K562 (cell line): ENCODE results near the gene FARP2. TPM values are rescaled to one million over a fixed set of nuclear protein-coding genes. Genes with fewer than 3 reads are reported as not detected.
A peak's percentile ranks its signal among the peaks of the same experiment; 100 is the strongest.

Source experiments
- ATF4 ChIP-seq: fragments of 450-650 bp; formaldehyde crosslinking; IDR thresholded peaks from 2 replicates; pipeline ENCODE4 v1.4.0; 2022; ENCODE audit warnings: mild to moderate bottlenecking, moderate library complexity
- CBX3 ChIP-seq, 2 experiments: IDR thresholded peaks; 1 replicate in 1 of 2; 2 replicates in 1 of 2; pipeline ENCODE4 v1.6.1; 2012; ENCODE audit warnings: inconsistent platforms in 2 of 2, low read length in 2 of 2, borderline replicate concordance in 1 of 2, control low read depth in 1 of 2
- CREB3L1 ChIP-seq: fragments of 450-650 bp; IDR thresholded peaks from 2 replicates; pipeline ENCODE4 v1.6.1; 2014; ENCODE audit warnings: low read depth, mild to moderate bottlenecking, moderate library complexity, borderline replicate concordance
- CTCF ChIP-seq, 3 experiments: IDR thresholded peaks in 2 of 3; conservative IDR thresholded peaks in 1 of 3; 2 replicates each; pipeline ENCODE4 v1.5.1; 2011 to 2012; ENCODE audit warnings: low read length in 3 of 3, mild to moderate bottlenecking in 3 of 3, control low read depth in 2 of 3, improper control_type of control experiment in 1 of 3, inconsistent platforms in 1 of 3, low read depth in 1 of 3, mixed read lengths in 1 of 3, moderate library complexity in 1 of 3; ENCODE audit not compliant: insufficient read depth in 2 of 3
- EGR1 ChIP-seq: fragments of 450-650 bp; conservative IDR thresholded peaks from 2 replicates; pipeline ENCODE4 v1.6.1; 2017; ENCODE audit warnings: mild to moderate bottlenecking
- EZH2 ChIP-seq: IDR thresholded peaks from 2 replicates; pipeline ENCODE4 v1.6.1; 2012; ENCODE audit warnings: low read depth, mild to moderate bottlenecking, inconsistent platforms, low read length, borderline replicate concordance
- FOXK2 ChIP-seq, 2 experiments: fragments of 450-650 bp; IDR thresholded peaks in 1 of 2; conservative IDR thresholded peaks in 1 of 2; 2 replicates each; pipeline ENCODE4 v1.6.1; 2016; ENCODE audit warnings: low read depth in 2 of 2, mild to moderate bottlenecking in 1 of 2
- HDAC1 ChIP-seq, 2 experiments: fragments of 450-650 bp; IDR thresholded peaks; 2 replicates each; pipeline ENCODE4 v1.6.1; 2016 to 2017; ENCODE audit warnings: inconsistent platforms in 1 of 2, mild to moderate bottlenecking in 1 of 2, moderate library complexity in 1 of 2
- HOMEZ ChIP-seq: fragments of 250-450 bp; sonication (Bioruptor Pico); IDR thresholded peaks from 2 replicates; pipeline ENCODE4 v1.4.0; 2020; ENCODE audit warnings: mild to moderate bottlenecking, moderate library complexity
- KLF13 ChIP-seq: fragments of 450-650 bp; IDR thresholded peaks from 2 replicates; pipeline ENCODE4 v1.6.1; 2016; ENCODE audit warnings: missing genetic modification characterization, low read depth, mild to moderate bottlenecking, missing compliant biosample characterization, moderate library complexity, borderline replicate concordance
- LCOR ChIP-seq: sonication (generic); formaldehyde crosslinking; IDR thresholded peaks from 2 replicates; pipeline ENCODE4 v1.8.0; 2022; ENCODE audit warnings: mild to moderate bottlenecking, missing genetic modification reagents
- MCM2 ChIP-seq: fragments of 450-650 bp; IDR thresholded peaks from 2 replicates; pipeline ENCODE4 v1.6.1; 2017; ENCODE audit warnings: low read depth, mild to moderate bottlenecking
- NCOA2 ChIP-seq, 2 experiments: fragments of 450-650 bp; IDR thresholded peaks; 2 replicates each; pipeline ENCODE4 v1.6.1; 2018; ENCODE audit warnings: mild to moderate bottlenecking in 2 of 2, moderate library complexity in 1 of 2; ENCODE audit not compliant: partially characterized antibody in 2 of 2
- THRB ChIP-seq: fragments of 450-650 bp; formaldehyde crosslinking; conservative IDR thresholded peaks from 2 replicates; pipeline ENCODE4 v1.4.0; 2022; ENCODE audit warnings: mild to moderate bottlenecking, missing genetic modification characterization
- WHSC1 ChIP-seq: IDR thresholded peaks from one replicate; pipeline ENCODE4 v1.6.1; 2012; ENCODE audit warnings: low read length, control low read depth, inconsistent platforms
- ZBED1 ChIP-seq: IDR thresholded peaks from 2 replicates; pipeline ENCODE4 v1.6.1; 2014
- ZFPM2 ChIP-seq: fragments of 250-450 bp; sonication (Bioruptor Pico); IDR thresholded peaks from 2 replicates; pipeline ENCODE4 v1.5.1; 2022; ENCODE audit warnings: mild to moderate bottlenecking
- ZNF699 ChIP-seq: fragments of 250-450 bp; sonication (Bioruptor Pico); IDR thresholded peaks from 2 replicates; pipeline ENCODE4 v1.8.0; 2021; ENCODE audit warnings: mild to moderate bottlenecking, moderate library complexity; ENCODE audit not compliant: insufficient replicate concordance
- ZNF764 ChIP-seq: fragments of 250-450 bp; sonication (Bioruptor Pico); IDR thresholded peaks from 2 replicates; pipeline ENCODE4 v1.4.0; 2020; ENCODE audit warnings: low read depth, mild to moderate bottlenecking, moderate library complexity
- polyA plus RNA-seq, 8 experiments: library from polyadenylated mRNA; depleted of rRNA in 4 of 8; stranded (reverse) in 5 of 8; unstranded in 3 of 8; fragments of >200 nt; fragmentation: Nextera tagmentation in 2 of 8; fragmentation: Illumina TruSeq in 1 of 8; extraction: Ambion mirVana in 2 of 8; extraction: Trizol in 1 of 8; gene quantifications; 2 replicates each; pipeline versions ENCODE4 v1.2.1 to v1.2.3, GENCODE V29; 2011 to 2014; ENCODE audit warnings: inconsistent platforms in 1 of 8, missing spikeins in 1 of 8
- total RNA-seq, 7 experiments: library from RNA; depleted of rRNA in 6 of 7; stranded (reverse); fragments of >200 nt in 6 of 7; fragmentation: Illumina TruSeq in 2 of 7; extraction: Trizol in 2 of 7; gene quantifications; 2 replicates each; pipeline versions ENCODE4 v1.2.1 to v1.2.3, GENCODE V29; 2011 to 2021; ENCODE audit warnings: low replicate concordance in 1 of 7

Gene FARP2
- total and polyA plus RNA-seq, 9 of the 15 experiments (the other 6 are each of a cell fraction or from before 2014, with no cell fraction given), result 4.1 to 38.1 (median 21.1) TPM

- peak in 2 of 3 experiments; percentile 6 to 17; a peak in 1 of 6 replicates for TF ChIP-seq CTCF (IDR thresholded peaks at IDR 0.05 in 2 of 3, conservative IDR thresholded peaks at IDR 0.05 in 1 of 3; ENCODE audit: insufficient read depth in 2 of 3, low read depth in 1 of 3, low read length in 3 of 3)
- no peak for TF ChIP-seq WHSC1
- TF ChIP-seq ZNF764 (CRISPR knock-in tag), result no peak
- peak; percentile 95 for TF ChIP-seq CREB3L1
- peak; percentile 34 to 46; a peak in 1 of 4 replicates for TF ChIP-seq FOXK2 (conservative IDR thresholded peaks at IDR 0.05 in 1 of 2, IDR thresholded peaks at IDR 0.05 in 1 of 2; ENCODE audit: low read depth in 2 of 2)
- no peak for TF ChIP-seq ZNF699 (CRISPR knock-in tag)
- TF ChIP-seq HOMEZ (CRISPR knock-in tag), result no peak
- peak; percentile 67 for TF ChIP-seq EGR1
- no peak for TF ChIP-seq MCM2
- no peak for TF ChIP-seq ZFPM2 (CRISPR knock-in tag)
- no peak for TF ChIP-seq EZH2
- 0 out of 2 replicates have a peak, but pooled peaks have one; percentile 43 for TF ChIP-seq LCOR (CRISPR knock-in tag)
- no peak for TF ChIP-seq NCOA2 (IDR thresholded peaks at IDR 0.05; ENCODE audit: partially characterized antibody in 2 of 2)
- no peak for TF ChIP-seq CBX3 (IDR thresholded peaks at IDR 0.05; ENCODE audit: borderline replicate concordance in 1 of 2, low read length in 2 of 2)
- peak; percentile 53; the same call in 1 of the 2 replicates for TF ChIP-seq THRB (CRISPR knock-in tag)
- peak; percentile 59; the same call in 1 of the 2 replicates for TF ChIP-seq KLF13 (tag)
- no peak for TF ChIP-seq ZBED1
- TF ChIP-seq HDAC1 (IDR thresholded peaks at IDR 0.05), result peak in 1 of 2 experiments; percentile 4; a peak in 2 of 4 replicates
- TF ChIP-seq ATF4 (CRISPR knock-in tag), result no peak; the same call in 1 of the 2 replicates
Measured at GRCh38 chr2:241315093-241315878, 40.8 kb upstream of the FARP2 start, which contains the start of gene HDLBP (continued).
